H9 (cell line): ENCODE results near the gene TP53INP2. TPM values are rescaled to one million over a fixed set of nuclear protein-coding genes. Genes with fewer than 3 reads are reported as not detected.

Experiments
- DNase-seq: peaks from one replicate; pipeline ENCODE4 v3.0.0-alpha.2; 2017
- H2AFZ ChIP-seq: one replicate; pipeline ENCODE4 v1.6.1; 2013; ENCODE audit warnings: mild to moderate bottlenecking, low read length, control low read depth, moderate library complexity
- H2AK5ac ChIP-seq: 2 replicates; pipeline ENCODE4 v1.6.1; 2013; ENCODE audit warnings: low read length, control low read depth, mixed read lengths; ENCODE audit not compliant: insufficient read length
- H2BK120ac ChIP-seq: one replicate; pipeline ENCODE4 v1.6.1; 2013; ENCODE audit warnings: low read depth, mild to moderate bottlenecking, low read length, control low read depth, inconsistent platforms; ENCODE audit not compliant: poor library complexity, severe bottlenecking
- H2BK12ac ChIP-seq: 2 replicates; pipeline ENCODE4 v1.6.1; 2013; ENCODE audit warnings: low read length, control low read depth, mixed read lengths, low read depth; ENCODE audit not compliant: insufficient read length
- H2BK15ac ChIP-seq: 2 replicates; pipeline ENCODE4 v1.6.1; 2013; ENCODE audit warnings: low read depth, low read length, control low read depth
- H2BK20ac ChIP-seq: one replicate; pipeline ENCODE4 v1.6.1; 2013; ENCODE audit warnings: low read depth, mild to moderate bottlenecking, low read length, control low read depth, inconsistent platforms; ENCODE audit not compliant: poor library complexity, severe bottlenecking
- H2BK5ac ChIP-seq: 2 replicates; pipeline ENCODE4 v1.6.1; 2013; ENCODE audit warnings: low read length, control low read depth, mixed read lengths; ENCODE audit not compliant: insufficient read length
- H3K14ac ChIP-seq: 2 replicates; pipeline ENCODE4 v1.6.1; 2013; ENCODE audit warnings: low read length, control low read depth; ENCODE audit not compliant: insufficient read depth
- H3K18ac ChIP-seq: 2 replicates; pipeline ENCODE4 v1.6.1; 2013; ENCODE audit warnings: low read depth, mild to moderate bottlenecking, mixed read lengths, low read length, control low read depth; ENCODE audit not compliant: insufficient read length
- H3K23ac ChIP-seq: 2 replicates; pipeline ENCODE4 v1.6.1; 2013; ENCODE audit warnings: low read length, control low read depth, mixed read lengths, low read depth; ENCODE audit not compliant: insufficient read length
- H3K23me2 ChIP-seq: 2 replicates; pipeline ENCODE4 v1.6.1; 2013; ENCODE audit warnings: low read depth, mild to moderate bottlenecking, mixed read lengths, low read length, control low read depth; ENCODE audit not compliant: insufficient read length, poor library complexity, severe bottlenecking
- H3K27ac ChIP-seq: 2 replicates; pipeline ENCODE4 v1.5.1; 2013; ENCODE audit warnings: low read length, control low read depth, mixed read lengths, low read depth; ENCODE audit not compliant: insufficient read length
- H3K27me3 ChIP-seq: 2 replicates; pipeline ENCODE4 v1.6.1; 2013; ENCODE audit warnings: low read length, control low read depth, inconsistent platforms; ENCODE audit not compliant: insufficient read depth
- H3K4ac ChIP-seq: 2 replicates; pipeline ENCODE4 v1.6.1; 2013; ENCODE audit warnings: low read depth, mild to moderate bottlenecking, control low read depth, inconsistent platforms, low read length, moderate library complexity
- H3K4me1 ChIP-seq: 2 replicates; pipeline ENCODE4 v1.6.1; 2013; ENCODE audit warnings: low read length, control low read depth, inconsistent platforms; ENCODE audit not compliant: insufficient read depth
- H3K4me2 ChIP-seq: 2 replicates; pipeline ENCODE4 v1.6.1; 2013; ENCODE audit warnings: low read length, control low read depth, mixed read lengths; ENCODE audit not compliant: insufficient read length, insufficient read depth
- H3K56ac ChIP-seq: 2 replicates; pipeline ENCODE4 v1.6.1; 2013; ENCODE audit warnings: low read depth, mild to moderate bottlenecking, mixed read lengths, low read length, control low read depth; ENCODE audit not compliant: insufficient read length
- H3K79me1 ChIP-seq: 2 replicates; pipeline ENCODE4 v1.6.1; 2013; ENCODE audit warnings: low read depth, mild to moderate bottlenecking, moderate library complexity, low read length, control low read depth, inconsistent platforms; ENCODE audit not compliant: insufficient read depth, poor library complexity, severe bottlenecking
- H3K79me2 ChIP-seq: 2 replicates; pipeline ENCODE4 v1.6.1; 2013; ENCODE audit warnings: low read length, control low read depth, inconsistent platforms; ENCODE audit not compliant: insufficient read depth
- H3K9ac ChIP-seq: 2 replicates; pipeline ENCODE4 v1.6.1; 2013; ENCODE audit warnings: low read length, control low read depth, mixed read lengths; ENCODE audit not compliant: insufficient read length; ENCODE audit errors: extremely low read depth
- H3K9me3 ChIP-seq: one replicate; pipeline ENCODE4 v1.6.1; 2013; ENCODE audit warnings: low read depth, low read length, inconsistent platforms; ENCODE audit not compliant: control insufficient read depth
- H3T11ph ChIP-seq: one replicate; pipeline ENCODE4 v1.6.1; 2013; ENCODE audit warnings: mild to moderate bottlenecking, low read length, control low read depth, inconsistent platforms
- H4K20me1 ChIP-seq: one replicate; pipeline ENCODE4 v1.6.1; 2013; ENCODE audit not compliant: control insufficient read depth, insufficient read length, insufficient read depth
- H4K5ac ChIP-seq: 2 replicates; pipeline ENCODE4 v1.6.1; 2013; ENCODE audit warnings: low read depth, mild to moderate bottlenecking, mixed read lengths, low read length, control low read depth; ENCODE audit not compliant: insufficient read length
- H4K8ac ChIP-seq: replicated peaks from 2 replicates; pipeline ENCODE4 v1.6.1; 2013; ENCODE audit warnings: low read length, control low read depth, mixed read lengths, low read depth; ENCODE audit not compliant: insufficient read length
- H4K91ac ChIP-seq: 2 replicates; pipeline ENCODE4 v1.6.1; 2013; ENCODE audit warnings: low read depth, mild to moderate bottlenecking, moderate library complexity, mixed read lengths, low read length, control low read depth; ENCODE audit not compliant: insufficient read length
- H3K27ac Mint-ChIP-seq, 3 experiments: 2 replicates in 2 of 3; 3 replicates in 1 of 3; pipeline ENCODE4 v1.8.0; 2020 to 2021; ENCODE audit warnings: mixed read lengths in 3 of 3, mild to moderate bottlenecking in 1 of 3, moderate library complexity in 1 of 3
- H3K27me3 Mint-ChIP-seq: 2 replicates; pipeline ENCODE4 v1.8.0; 2021; ENCODE audit warnings: low read depth, mild to moderate bottlenecking, moderate library complexity, mixed read lengths
- H3K36me3 Mint-ChIP-seq, 3 experiments: 2 replicates in 2 of 3; 3 replicates in 1 of 3; pipeline ENCODE4 v1.8.0; 2020 to 2021; ENCODE audit warnings: low read depth in 3 of 3, mixed read lengths in 3 of 3; ENCODE audit not compliant: insufficient read depth in 1 of 3
- H3K4me1 Mint-ChIP-seq, 2 experiments: 2 replicates each; pipeline ENCODE4 v1.8.0; 2020; ENCODE audit warnings: mixed read lengths in 2 of 2
- H3K4me3 Mint-ChIP-seq, 2 experiments: 2 replicates in 1 of 2; 3 replicates in 1 of 2; pipeline ENCODE4 v1.8.0; 2020 to 2021; ENCODE audit warnings: mild to moderate bottlenecking in 2 of 2, mixed read lengths in 2 of 2, moderate library complexity in 1 of 2
- H3K9me3 Mint-ChIP-seq, 2 experiments: 2 replicates in 1 of 2; 3 replicates in 1 of 2; pipeline ENCODE4 v1.8.0; 2020; ENCODE audit warnings: mild to moderate bottlenecking in 2 of 2, mixed read lengths in 2 of 2, moderate library complexity in 1 of 2
- CTCF ChIP-seq: fragments of 200-600 bp; sonication (generic); conservative IDR thresholded peaks from 3 replicates; pipeline ENCODE4 v1.8.0; 2021; ENCODE audit warnings: antibody characterized with exemption, mild to moderate bottlenecking
- WGBS: extraction: QIAGEN DNeasy Blood & Tissue Kit; methylation state at CpG from one replicate; pipeline ENCODE4 v1.1.7; 2013; ENCODE audit warnings: missing lambda C conversion rate, low lambda C conversion rate, mixed read lengths; ENCODE audit not compliant: insufficient read length; ENCODE audit errors: extremely low coverage; 5-methylcytosine and 5-hydroxymethylcytosine counted together
- total RNA-seq: library from RNA; stranded (reverse); gene quantifications from 2 replicates; pipeline ENCODE4 v1.2.1, GENCODE V29; 2021

The TP53INP2 gene
- total RNA-seq, 1 experiment from 2014 or later: 8.0 TPM

DNA sequence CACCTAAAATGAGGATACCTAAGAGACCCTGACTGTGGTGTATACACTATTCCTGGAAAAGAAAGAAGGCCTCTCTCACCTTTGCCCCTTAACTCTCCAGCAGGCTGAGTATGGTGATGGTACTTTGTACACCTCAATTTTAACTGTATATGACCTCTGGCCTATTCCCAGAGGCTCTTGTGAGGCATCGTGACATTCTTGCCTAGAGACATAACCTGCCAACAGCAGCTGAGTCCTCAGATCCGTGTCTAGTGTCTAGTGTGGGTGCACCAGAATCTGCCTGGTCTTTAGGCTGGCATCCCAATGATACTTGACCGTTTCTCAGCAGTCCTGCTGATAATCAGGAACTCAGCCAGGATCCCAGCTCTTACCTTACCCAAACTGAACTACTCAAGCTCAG lies 20.0 kb downstream of the TP53INP2 start:
- Histone ChIP-seq H2BK120ac (no peak overlapping the region), H3K4ac (no peak overlapping the region), H3K9ac (no peak overlapping the region), H3K4me1 (no peaks in the 10 kb centered on the region), H3T11ph (no peak overlapping the region), H3K27me3 (no peaks in the 10 kb centered on the region), H3K79me1 (no peaks in the 10 kb centered on the region), H3K79me2 (no peaks in the 10 kb centered on the region), H2AK5ac (no peak overlapping the region), H3K18ac (no peak overlapping the region), H2BK12ac (no peak overlapping the region), H4K91ac (no peak overlapping the region), H3K9me3 (no peaks in the 10 kb centered on the region), H3K14ac (no peak overlapping the region), H4K20me1 (no peaks in the 10 kb centered on the region), H2AFZ (no peak overlapping the region), H2BK20ac (no peak overlapping the region), H3K27ac (no peak overlapping the region), H4K5ac (no peak overlapping the region), H3K23ac (no peak overlapping the region), H4K8ac (no peak overlapping the region), H2BK5ac (no peak overlapping the region), H2BK15ac (no peak overlapping the region), H3K4me2 (no peak overlapping the region), H3K56ac (no peak overlapping the region), H3K23me2 (no peaks in the 10 kb centered on the region)
- H3K36me3 Mint-ChIP-seq: peaks cover 0 to 27% (median 13%) of the 10 kb centered on the region in 3 experiments; a peak in 4 of 7 replicates
- DNase-seq: no peak
- WGBS: no CpG with 5 or more reads among the region's 3 CpGs
- no peaks in the 10 kb centered on the region for H3K9me3 Mint-ChIP-seq
- H3K27ac Mint-ChIP-seq: no peak overlapping the region
- H3K4me3 Mint-ChIP-seq: no peak overlapping the region
- TF ChIP-seq CTCF: no peak
- H3K4me1 Mint-ChIP-seq: no peaks in the 10 kb centered on the region
- H3K27me3 Mint-ChIP-seq: no peaks in the 10 kb centered on the region
